Fibroblast of lung (primary cell): ENCODE data around the gene LIMA1.

Experiments
- CTCF ChIP-seq, 2 donors: IDR thresholded peaks in 1 of 2; conservative IDR thresholded peaks in 1 of 2; 1 replicate in 1 of 2; 2 replicates in 1 of 2; pipeline ENCODE4 v1.5.1; 2011 to 2012; ENCODE audit warnings: low read length in 2 of 2, control low read depth in 1 of 2, inconsistent platforms in 1 of 2, low read depth in 1 of 2, mild to moderate bottlenecking in 1 of 2
- EZH2 ChIP-seq: IDR thresholded peaks from 2 replicates; pipeline ENCODE4 v1.5.1; 2012; ENCODE audit warnings: low read length, control low read depth, mild to moderate bottlenecking; ENCODE audit errors: missing control alignments

- TF ChIP-seq CTCF (conservative IDR thresholded peaks at IDR 0.05 in 1 of 2, IDR thresholded peaks at IDR 0.05 in 1 of 2; ENCODE audit: low read depth in 1 of 2, low read length in 2 of 2) (no peak), EZH2 (no peak)
Observed at GRCh38 chr12:50234347-50234746, 49.0 kb downstream of the LIMA1 start.
